GM21529 (cell line): ENCODE data around the gene STAT3.
"Not testable (repeated sequence)": the region's sequence is repeated elsewhere in the genome, so short reads cannot be mapped to it uniquely, and the experiment has no call there.

Experiments
- ATAC-seq: cut with Tn5 transposase; IDR thresholded peaks from one replicate; pipeline ENCODE4 v1.9.1; 2021; ENCODE audit not compliant: unreplicated experiment

The STAT3 gene

GRCh38 chr17:42388381-42389134 lies at the start of gene STAT3:
Gene STAT3 (minus strand): TSS chr17:42388442. CDS start chr17:42348516, 39,926 bp downstream.
- peak; percentile 84 for ATAC-seq

- no peak for ATAC-seq
These were observed 48.1 kb upstream of the STAT3 start for GRCh38 chr17:42436391-42436790.

- ATAC-seq: no peak
These were observed 43.5 kb upstream of the STAT3 start for GRCh38 chr17:42431758-42432161.

DNA sequence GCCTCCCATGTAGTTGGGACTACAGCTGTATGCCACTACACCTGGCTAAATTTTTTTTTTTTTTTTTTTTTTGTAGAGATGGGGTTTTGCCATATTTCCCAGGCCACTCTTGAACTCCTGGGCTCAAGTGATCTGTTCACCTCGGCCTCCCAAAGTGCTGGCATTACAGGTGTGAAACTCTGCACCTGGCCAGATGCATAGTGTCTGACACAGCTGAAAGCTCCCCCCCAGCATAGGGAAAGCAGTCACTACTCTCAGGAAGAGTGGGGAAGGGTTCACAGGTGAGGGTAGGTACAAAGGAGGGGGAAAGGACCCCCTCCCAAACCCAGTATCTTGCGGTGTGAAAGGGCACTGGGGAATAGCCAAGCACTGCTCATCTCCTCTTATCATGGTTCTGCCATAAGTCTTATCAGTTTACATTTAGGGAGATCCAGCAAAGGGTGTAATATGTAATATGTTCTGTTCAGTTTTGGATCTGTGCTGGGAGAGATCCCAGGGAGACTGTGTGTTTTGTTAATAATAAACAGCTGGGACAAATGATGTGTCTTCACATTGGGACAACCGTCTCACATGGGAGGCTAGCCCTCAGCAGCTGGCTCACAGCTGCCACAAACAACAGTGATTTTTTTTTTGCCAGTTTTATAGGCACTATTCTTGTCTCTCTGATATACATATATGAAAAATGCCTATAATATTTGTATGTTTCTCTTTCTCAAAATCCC lies 41.6 kb upstream of the STAT3 start:
- no peak for ATAC-seq

GRCh38 chr17:42428141-42428944 lies 40.1 kb upstream of the STAT3 start:
- no peak for ATAC-seq

GRCh38 chr17:42424991-42425610 lies 36.9 kb upstream of the STAT3 start:
- ATAC-seq: no peak

DNA sequence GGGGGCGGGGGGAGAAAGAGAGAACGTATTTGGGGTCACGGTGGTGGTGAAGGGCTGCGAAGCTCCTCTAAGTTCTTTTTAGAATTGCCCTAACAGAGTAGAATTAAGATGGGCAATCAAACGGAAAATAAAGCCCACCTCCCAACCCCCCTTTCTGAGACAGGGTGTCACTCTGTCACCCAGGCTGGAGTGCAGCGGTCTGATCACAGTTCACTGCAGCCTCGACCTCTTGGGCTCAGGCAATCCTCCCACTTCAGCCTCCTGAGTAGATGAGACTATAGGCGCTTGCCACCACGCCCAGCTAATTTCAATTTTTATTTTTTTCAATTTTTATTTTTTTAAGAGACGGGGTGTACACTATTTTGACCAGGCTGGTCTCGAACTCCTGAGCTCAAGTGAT lies 35.5 kb upstream of the STAT3 start:
- no peak for ATAC-seq

DNA sequence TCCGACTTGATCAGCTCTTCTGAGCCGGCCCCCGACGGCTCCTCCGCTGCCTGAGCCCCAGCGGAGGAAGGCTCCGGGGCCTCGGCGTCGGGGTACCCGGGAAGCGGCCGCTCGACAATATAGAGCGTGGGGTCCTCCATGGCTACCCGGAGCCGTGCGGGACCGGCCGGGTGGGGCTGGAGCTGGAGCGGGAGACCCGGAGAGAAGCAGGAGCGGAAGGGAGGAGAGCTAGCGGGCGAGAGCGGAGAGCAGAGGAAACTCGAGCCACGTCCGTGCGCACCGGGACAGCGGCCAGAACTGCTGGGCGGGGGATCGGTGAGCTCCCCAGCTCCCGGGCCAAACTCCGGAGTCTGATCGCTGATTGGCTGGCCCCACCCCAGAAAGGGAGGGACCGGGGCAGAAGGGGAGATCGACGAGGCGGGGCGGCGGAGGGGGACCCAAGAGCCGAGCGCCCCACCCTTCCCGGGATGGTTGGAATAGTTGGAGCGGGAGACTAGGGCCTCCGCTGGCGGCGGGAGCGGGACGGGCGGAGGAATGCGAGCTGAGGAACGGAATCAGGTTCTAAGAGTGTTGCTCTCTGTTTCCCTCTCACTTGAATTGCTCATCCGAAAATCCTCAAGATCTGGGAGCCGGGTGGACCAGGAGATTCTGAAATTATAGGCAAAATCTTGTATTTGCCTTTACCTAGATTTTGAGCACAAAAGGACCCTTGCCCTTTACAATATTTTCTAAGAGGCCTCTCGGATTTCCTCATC lies 34.9 kb upstream of the STAT3 start, which contains the start of gene CAVIN1:
CAVIN1 (minus strand) TSS at position 299 of the 755 bp plus-strand sequence; CDS start at position 140, 159 bp downstream.
- no peak for ATAC-seq

DNA sequence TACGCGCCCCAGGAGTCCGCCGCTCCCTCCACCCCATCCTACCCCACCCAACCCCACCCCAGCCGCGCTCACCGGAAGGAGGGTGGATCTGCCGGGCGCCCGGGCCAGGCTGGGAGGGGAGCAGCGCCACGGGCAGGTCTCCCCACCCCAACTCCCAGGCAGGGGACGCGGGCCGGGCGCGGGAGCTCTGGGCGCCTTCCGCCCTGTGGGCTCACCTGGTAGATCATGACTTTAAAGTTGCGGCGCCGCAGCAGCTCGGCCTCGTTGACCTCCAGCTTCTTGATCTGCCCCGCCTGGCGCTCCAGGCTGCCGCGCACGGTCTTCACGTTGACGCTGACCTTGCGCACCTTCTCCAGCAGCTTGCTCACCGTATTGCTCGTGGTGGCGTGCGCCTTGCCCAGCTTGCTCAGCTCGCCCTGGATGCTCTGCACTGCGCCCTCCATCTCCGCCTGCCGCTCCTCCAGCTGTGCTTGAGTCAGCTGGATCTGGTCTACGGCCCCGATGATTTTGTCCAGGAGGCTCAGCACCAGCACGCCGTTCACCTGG lies 34.2 kb upstream of the STAT3 start:
- ATAC-seq: no peak

DNA sequence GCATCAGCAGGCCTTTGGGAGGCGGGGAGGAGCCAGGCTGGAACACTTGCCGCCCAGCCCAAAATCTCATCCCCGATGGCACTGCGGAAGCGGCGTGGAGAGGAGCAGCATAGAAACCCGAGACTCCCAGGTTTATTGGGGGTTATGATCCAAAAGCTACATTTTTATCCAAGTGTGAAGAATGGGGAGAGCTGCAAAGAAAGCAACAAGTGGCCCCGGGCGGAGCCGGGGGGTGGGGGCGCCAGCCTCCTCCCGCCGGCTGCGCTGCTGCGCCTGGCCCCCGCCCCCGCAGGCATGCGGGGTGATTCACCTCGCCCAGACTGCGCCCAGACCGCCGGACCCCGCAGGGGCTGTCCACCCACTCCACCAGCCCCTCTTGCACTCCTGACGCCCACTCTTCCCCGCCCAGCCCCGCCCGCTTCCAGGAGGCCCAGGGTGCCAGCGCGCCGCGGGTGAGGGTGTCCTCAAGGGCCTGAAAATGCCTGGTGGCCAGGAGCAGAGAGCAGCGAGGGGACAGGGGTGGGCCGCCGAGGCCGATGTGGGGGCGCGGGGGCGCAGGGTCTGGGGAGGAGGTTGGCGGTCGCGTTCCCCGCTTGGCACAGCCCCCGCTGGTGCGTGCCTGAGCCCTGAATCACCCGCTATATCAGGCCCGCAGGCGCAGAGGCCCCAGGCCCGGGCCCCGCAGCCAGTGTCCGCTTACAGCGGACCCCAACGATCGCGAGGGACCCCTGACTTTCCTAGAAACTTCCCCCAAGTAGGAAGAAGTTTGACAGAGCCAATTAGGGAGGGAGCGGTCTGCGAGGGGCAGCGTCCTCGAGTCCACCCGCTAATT lies 33.5 kb upstream of the STAT3 start:
- ATAC-seq: no peak

- ATAC-seq: no peak
These were observed 32.9 kb upstream of the STAT3 start for GRCh38 chr17:42421136-42421506.

GRCh38 chr17:42417981-42418380 lies 29.7 kb upstream of the STAT3 start:
- not testable (repeated sequence) for ATAC-seq

GRCh38 chr17:42414704-42415409 lies 26.6 kb upstream of the STAT3 start:
- no peak for ATAC-seq

DNA sequence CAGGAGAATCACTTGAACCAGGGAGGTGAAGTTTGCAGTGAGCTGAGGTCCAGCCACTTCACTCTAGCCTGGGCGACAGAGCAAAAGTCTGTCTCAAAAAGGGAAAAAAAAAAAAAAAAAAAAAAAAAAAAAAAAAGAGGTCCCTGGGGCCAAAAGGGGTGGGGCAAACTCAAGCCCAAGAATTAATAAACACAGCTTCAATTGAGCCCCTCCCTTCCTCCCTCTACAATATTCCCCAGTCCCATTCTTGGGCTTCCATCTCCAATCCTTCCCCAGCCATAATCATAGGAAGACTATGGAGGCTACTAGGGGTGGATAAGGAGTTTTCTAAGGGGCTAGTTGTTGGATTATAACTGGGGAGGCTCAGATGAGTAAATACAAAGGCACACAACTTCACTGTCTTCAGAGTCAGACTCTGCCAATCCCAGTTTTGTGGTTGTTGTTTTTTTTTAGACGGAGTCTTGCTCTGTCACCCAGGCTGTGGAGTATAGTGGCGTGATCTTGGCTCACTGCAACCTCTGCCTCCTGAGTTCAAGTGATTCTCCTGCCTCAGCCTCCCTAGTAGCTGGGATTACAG lies 25.3 kb upstream of the STAT3 start:
- no peak for ATAC-seq

DNA sequence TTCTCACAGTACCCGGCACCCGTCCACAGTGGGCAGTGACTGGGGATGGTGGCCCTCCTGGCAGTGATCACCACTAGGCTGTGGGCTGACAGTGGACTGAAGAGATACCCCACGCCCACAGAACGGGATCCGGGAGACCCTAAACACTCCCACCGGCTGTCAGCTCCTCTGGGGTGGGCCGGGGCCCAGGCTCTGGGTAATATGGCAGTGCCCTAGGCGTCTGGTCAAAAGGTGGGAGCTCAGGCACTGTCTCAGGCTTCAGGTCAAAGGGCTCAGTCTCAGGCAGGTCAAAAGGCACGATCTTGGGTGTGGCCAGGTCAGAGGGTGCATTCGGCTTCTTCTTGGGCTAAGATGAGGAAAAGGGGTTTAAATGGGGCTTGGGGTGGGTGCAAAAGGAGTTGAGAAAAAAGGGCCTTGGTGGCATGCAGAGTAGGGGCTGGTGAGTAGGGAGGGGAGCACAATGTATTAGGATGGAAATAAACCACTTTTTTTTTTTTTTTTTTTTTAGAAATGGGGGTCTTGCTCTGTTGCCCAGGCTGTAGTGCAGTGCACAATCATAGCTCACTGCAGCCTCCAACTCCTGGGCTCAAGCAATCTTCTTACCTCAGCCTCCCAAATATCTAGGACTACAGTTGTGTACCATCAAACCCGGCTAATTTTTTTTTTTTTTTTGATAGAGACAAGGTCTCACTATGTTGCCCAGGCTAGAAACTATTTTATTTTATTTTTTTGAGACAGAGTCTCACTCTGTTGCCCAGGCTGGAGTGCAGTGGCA lies 23.9 kb upstream of the STAT3 start:
- no peak for ATAC-seq

DNA sequence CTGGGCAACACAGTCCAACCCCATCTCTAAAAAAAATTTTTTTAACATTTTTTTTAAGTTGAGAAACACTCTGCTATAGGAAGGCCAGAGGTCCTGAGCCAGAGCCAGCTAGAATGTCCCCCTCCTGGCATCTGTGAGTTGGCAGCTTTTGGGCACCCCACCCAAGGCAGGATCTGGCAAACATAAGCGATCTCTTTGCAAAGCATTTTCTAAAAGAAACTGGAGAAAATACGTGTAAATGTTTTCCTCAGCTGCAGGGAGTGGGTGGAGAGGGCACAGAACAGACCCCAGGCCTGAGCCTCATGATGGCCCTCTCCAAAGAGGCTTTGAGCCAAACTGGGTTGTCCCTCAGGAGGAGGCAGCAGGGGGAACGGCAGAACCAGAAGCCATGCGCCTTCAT lies 23.1 kb upstream of the STAT3 start:
- ATAC-seq: no peak

- no peak for ATAC-seq
These were observed 22.1 kb upstream of the STAT3 start for GRCh38 chr17:42410319-42410685.
